PFSK-1 (cell line): ENCODE measurements around the gene C2orf76.

ENCODE experiments used
- FOXP2 ChIP-seq: optimal IDR thresholded peaks from 2 replicates; pipeline ENCODE3; 2011; ENCODE audit warnings: borderline replicate concordance, control low read depth, inconsistent platforms; ENCODE audit not compliant: insufficient read depth; ENCODE audit errors: extremely low read length, extremely low read depth
- POLR2AphosphoS5 ChIP-seq: IDR thresholded peaks from 2 replicates; pipeline ENCODE4 v1.6.1; 2012; ENCODE audit warnings: low read depth, mild to moderate bottlenecking, control low read depth, low read length, moderate library complexity
- REST ChIP-seq, 2 experiments: IDR thresholded peaks; 2 replicates each; pipeline versions ENCODE4 v1.6.1 to v1.8.0; 2011 to 2012; ENCODE audit warnings: low read depth in 2 of 2, low read length in 2 of 2, control low read depth in 1 of 2, inconsistent platforms in 1 of 2, mild to moderate bottlenecking in 1 of 2, moderate library complexity in 1 of 2; ENCODE audit not compliant: insufficient read depth in 1 of 2
- SIN3A ChIP-seq: IDR thresholded peaks from 2 replicates; pipeline ENCODE4 v1.6.1; 2012; ENCODE audit warnings: mild to moderate bottlenecking, low read length, moderate library complexity, borderline replicate concordance; ENCODE audit not compliant: insufficient read depth
- TAF1 ChIP-seq: IDR thresholded peaks from 2 replicates; pipeline ENCODE4 v1.6.1; 2012; ENCODE audit warnings: low read length, control low read depth, borderline replicate concordance; ENCODE audit not compliant: insufficient read depth

DNA sequence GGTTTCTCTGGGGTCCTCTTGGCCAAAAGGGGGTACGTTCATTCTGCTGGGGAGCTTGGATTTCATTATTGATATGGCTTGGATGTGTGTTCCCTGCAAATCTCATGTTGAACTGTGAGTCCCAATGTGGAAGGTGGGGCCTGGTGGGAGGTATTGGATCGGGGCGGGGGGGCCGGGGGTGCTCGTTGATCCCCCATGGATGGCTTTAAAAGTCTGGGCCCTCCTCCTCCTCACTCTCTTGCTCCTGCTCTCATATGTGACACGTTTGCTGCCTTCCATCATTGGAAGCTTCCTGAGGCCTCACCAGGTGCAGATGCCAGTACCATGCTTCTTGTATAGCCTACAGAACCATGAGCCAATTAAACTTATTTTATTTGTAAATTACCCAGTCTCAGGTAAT is 11.9 kb upstream of the C2orf76 start:
- TF ChIP-seq POLR2AphosphoS5 (no peak), REST (IDR thresholded peaks at IDR 0.05; ENCODE audit: insufficient read depth in 1 of 2, low read depth in 2 of 2, low read length in 2 of 2) (no peak), TAF1 (no peak), SIN3A (no peak), FOXP2 (no peak)
